Suppressor macrophage treated with lipopolysaccharide for 1 hour (primary cell): Measurements from ENCODE around the gene CACNA1C.

Source experiments
- DNase-seq, 3 donors: peaks; one replicate each; pipeline ENCODE4 v3.0.0-alpha.2; 2020 to 2022

Gene CACNA1C

DNA sequence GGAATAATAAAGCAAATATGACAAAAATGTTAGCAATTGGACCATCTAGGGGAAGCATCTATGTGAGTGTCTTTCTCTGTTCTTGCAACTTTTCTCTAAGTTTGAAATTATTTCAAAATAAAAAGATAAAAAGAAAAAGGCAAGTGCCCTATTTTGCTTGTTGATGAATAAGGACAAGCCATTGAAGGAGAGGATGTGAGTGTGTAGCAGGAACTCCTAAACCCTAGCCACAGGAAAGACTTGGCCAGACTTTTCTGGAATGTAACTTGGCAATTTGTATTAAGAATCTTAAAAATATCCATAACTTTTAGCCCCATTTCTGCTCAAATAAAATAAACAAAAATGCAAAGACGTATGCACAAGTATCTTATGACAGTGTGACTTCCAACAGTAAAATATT is 279.4 kb downstream of the CACNA1C start:
- DNase-seq: no peak

DNA sequence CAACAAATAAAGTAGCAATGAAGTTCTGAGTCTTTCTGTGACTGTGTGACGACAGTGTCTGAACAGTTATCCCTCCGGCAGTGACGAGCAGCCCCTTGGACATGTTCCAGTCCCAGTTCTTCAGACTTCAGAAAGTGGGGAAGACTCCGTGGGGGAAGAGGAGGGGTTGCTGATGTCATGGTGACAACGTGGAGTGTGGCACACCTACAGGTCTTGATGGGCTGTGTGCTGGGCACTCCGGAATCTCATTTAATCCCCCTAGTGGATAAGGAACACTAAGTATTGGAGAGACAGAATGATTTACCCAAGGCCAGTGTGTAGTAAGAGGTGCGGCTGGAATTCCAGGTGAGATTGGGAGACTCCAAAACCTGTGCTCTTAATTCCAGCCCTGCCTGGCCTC is 280.2 kb downstream of the CACNA1C start:
- peak in 1 of 3 donors; percentile 67 for DNase-seq

DNA sequence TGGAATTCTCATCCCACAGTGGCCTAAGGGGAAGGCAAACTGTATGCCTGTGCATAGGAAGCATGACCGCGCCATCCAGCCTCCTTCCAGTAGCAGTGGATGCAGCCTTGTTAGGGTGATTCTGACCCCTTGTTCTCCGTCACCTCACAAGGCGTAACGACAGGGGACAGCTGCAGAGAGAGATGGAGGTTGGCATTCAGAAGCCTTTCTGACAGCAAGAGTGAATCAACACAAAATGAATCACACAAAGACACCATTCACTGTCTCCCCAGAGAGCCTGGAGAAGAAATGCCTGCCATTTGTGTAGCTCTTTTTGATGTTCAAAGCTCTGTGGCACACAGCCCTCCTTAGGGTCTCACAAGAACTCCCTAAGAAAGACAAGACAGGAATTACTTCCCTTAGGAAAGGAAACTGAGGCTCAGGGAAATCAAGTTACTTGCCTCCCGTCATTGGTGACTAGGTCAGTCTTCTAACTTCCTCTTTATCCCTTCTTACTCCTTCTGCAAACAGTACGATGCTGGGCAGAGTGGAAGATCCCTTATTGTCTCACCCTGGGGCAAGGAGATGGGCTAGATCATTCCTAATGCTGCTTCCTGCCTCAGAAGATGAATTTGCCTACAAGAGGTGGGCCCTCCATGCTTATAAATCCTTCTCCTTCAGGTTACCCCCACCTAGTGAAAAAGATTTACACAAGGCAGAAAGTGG is 280.9 kb downstream of the CACNA1C start:
- peak; percentile 85 to 94 (median 92) for DNase-seq

DNA sequence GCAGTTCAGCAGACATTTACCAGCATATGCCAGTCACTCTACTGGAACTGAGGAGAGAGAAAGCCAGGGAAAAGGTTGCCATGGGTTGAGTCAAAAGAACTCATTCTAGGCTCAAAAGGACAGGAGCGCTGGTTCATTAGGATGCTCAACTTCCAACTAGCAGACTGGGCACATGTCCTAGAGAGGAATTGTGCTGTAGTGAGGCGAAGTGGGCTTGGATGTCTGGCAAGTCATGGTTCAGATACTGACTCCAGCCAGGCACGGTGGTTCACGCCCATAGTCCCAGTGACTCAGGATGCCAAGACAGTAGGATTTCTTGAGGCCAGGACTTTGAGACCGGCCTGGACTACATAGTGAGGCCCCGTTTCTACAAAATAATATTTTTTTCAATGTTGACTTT is 281.5 kb downstream of the CACNA1C start:
- DNase-seq: peak in 1 of 3 donors; percentile 31

DNA sequence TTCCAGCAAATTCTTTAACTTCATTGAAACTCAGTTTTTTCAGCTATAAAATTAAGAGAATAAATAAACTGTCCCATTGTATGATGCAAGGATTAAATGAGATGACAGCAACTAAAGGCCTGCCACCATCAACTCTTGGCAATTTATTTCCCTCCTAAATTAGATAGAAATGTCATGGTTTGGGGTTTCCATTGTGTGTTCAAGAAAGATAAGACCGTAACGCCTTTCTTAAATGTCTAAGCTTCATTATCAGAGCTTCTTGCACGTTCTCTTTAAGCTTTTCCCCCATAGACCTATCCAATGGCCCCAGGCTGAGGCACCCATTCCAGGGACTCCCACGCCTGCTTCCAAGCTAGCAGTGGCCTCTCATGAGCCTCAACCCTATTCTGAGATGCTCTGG is 281.9 kb downstream of the CACNA1C start:
- DNase-seq: no peak

DNA sequence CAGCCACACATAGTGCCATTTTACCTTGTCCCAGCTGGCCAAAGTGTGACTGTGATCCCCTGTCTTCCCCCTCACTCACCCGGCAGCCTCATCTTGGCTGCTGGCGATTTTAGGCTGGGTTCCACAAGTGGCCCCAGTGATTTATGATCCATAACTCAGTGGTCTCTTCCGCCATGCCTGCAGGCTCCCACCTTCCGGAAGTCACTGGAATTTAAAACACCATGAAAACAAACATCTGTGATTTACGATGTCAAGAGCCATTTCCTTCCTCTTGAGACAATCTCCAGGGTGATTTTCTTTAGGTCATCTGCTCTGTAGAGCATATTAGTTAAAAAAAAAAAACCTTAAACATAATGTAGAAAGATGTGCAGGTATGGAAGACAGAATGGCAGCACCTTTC is 282.3 kb downstream of the CACNA1C start:
- DNase-seq: no peak

DNA sequence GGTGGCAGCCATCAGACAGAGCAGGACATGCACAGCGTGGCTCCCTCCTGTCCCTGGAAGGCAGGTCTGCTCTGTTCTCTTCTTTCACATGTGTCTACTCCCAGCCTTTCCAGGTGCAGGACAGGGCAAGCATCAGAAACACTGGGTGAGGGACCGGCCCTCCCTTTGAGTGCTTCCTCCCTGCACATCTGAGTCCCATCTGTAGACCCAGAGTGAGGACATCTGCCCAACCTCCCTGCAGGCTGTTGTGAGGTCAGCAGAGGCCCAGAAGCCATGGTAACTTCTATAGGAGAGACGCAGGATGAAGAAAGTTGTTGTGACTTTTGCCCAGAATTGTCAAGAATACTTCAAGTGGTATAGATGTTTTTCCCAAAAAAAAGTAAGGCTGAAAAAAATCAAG is 282.7 kb downstream of the CACNA1C start:
- no peak for DNase-seq

DNA sequence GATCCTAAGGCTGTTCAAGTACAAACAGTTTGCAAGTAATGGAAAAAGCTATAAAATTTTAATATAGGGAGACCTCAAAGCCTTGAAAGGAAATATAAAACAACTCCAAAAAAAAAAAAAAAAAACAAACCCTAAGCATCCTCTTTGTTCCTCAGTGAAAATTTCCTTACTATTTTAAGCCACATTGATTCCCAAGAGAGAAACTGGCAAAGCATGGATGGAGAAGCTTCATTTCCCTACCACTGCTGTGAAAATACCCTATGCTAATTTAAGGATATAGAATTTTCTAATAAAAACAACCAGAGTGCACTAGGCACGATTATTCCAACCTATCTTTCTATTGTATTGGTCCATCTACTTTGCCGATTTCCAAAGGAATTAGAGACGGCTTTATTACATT is 283.1 kb downstream of the CACNA1C start:
- DNase-seq: no peak

DNA sequence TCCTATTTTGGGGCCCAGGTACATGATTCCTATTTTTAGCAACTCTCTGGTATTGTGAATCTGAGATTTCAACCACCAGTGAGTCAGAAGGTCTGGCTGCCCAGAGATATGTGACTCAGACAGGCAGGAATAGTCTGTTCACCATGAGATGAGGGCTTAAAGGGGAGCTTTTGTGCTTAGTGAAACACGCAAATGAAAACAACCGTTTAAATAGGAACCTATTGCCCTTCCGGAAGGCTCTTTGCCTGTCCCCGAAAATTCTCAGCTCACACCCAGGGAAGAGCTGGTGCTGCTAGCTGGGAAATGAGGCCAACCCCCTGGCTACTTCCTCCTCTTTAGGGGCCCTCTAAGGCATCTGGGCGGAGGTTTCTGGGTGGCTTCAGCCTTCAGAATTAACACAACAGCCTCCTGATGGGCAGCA is 283.6 kb downstream of the CACNA1C start:
- DNase-seq: peak; percentile 86 to 95 (median 90)

DNA sequence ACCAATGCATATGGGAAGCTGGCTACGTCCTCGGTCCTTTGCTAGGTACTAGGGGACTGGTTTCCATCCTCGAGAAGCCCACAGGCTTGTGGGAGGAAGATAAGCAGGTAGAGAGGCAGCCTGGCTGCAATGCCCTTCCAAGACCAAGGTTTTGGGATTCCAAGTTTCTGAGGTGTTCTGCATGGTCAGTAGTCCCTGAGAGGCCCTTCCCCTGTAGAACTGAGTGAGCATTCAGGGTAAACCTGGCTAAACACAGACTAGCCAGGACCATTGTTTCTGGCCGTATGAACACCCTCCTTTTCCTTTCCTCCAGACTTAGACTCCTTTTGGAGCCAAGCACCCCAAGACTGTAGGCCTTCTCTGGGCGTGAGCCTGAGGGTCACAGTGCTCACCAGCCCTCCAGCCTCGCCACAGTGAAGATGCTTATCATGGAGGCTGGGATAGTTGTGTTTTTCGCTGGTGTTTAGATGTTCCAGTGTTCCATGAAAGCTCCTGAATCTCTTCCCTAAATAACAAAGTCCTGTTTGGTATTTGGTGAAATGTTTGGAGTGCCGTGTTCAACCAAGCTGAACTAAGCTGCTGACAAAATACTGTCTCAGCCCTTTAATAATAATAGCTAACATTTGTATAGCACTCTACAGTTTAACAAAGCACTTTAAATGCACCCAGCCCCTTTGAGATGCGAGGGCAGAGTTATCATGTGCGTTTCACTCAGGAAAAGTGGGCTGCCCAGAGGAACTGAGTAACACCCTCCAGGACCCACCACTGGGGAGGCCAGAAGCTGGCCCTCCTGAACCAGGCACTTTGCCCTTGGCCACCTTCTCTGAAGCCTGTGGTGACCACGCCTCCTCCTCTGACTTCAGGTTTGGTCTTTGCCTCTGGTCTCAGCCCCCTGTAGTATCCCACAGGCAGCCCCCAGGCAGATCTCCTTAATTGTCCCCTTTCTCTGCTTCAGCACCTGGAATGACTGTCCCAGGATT is 284.5 kb downstream of the CACNA1C start:
- DNase-seq: no peak

DNA sequence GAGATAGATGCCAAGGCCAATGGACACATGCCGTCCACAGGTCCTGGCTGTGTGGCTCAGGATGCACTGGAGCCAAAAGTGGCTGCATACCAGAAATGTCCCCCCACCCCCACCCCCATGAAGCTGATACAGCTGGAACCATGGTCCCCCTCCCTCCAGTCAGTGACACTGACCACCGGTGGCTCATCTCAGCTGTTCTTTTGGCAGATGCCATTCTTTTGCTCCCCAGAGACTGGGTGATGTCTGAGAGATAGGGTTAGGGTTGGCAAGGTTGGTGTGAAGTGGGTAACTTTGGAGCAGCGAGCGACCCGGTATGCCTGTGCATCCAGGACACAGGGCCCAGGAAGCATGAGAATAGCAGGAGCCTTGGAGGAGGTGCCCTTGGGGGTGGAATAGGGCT is 285.6 kb downstream of the CACNA1C start:
- no peak for DNase-seq

DNA sequence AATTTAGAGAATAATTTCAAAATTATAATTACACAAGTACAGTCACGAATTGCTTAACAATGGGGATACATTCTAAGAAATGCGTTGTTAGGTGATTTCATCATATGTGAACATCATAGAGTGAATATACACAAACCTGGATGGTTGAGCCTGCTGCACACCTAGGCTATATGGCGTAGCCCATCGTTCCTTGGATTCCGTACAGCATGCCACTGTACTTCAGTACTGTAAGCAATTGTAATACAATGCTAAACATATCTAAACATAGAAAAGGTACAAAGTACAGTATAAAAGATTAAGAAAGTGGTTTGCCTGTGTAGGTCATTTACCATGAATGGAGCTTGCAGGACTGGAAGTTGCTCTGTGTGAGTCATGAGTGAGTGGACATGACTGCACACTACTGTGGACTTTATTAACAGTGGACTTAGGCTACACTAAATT is 286.2 kb downstream of the CACNA1C start:
- DNase-seq: peak; percentile 62 to 80 (median 79)

DNA sequence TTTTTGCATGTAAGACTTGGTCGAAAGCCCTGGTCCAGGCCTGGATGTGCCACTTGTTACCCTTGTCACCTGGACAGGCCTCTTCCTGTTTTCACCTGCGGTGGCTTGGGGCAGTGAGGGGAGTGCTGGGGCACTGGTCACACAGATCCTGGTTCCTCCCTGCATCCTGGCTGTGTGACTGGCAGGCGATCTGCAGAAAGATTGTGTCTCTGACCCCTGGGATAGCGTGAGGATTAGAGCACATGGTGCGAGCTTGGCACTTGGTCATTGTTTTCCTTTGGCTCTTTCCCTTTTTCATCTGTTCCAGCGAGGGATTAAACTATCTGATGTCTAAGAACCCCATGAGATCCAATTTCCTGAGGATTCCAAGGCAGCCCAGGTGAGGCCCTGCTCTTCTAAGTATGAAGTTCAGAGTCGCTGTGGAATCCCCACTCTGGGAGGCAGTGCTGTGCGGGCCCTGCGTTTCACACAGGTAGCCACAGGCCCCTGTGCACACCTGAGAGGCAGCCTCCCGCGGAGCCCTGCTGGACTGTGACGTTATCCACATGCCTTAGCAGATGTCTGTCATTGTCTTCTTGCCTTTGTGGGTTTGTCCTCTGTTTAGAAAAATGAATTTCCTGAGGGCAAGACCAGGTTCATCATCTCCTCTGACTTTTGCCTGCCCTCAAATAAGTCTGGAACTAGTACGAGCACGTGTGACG is 288.4 kb downstream of the CACNA1C start:
- no peak for DNase-seq

DNA sequence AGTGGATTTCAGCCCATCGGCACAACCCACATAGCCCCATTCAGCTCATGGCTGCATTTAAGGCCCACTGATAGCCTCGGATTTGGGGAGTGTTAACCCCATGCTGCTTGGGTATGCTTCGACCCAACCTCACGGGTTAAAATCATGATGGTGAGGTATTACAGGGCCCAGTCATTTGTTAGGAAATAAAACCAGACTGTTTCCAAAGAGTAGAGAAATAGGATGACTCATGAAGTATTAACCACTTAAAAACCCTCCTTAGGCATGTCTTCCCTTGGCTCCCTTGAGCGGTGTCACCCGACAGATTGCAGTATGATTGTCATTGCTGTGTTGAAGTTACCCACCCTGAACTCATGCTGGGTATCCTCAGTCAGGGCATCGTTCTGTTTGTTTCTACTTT is 289.1 kb downstream of the CACNA1C start:
- DNase-seq: peak; percentile 73 to 92 (median 91)

DNA sequence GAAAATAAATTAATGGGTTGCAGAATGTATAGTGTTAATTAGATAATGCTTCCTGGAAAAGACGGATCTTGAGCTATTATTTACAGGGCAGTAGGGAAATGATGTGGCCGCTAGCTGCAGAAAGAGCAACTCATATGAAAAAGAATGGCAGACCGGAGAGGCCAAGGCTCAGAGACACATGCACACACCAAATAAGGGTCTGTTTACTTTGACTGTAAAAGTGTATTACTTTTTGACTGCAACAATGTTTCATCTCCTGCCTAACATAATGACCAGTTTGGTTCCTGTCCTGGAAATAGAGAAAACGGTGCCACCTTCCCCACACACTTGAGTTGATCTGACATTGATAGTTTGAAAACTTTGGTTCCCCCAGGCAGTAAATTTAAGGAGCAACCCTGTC is 290.9 kb downstream of the CACNA1C start:
- DNase-seq: no peak

DNA sequence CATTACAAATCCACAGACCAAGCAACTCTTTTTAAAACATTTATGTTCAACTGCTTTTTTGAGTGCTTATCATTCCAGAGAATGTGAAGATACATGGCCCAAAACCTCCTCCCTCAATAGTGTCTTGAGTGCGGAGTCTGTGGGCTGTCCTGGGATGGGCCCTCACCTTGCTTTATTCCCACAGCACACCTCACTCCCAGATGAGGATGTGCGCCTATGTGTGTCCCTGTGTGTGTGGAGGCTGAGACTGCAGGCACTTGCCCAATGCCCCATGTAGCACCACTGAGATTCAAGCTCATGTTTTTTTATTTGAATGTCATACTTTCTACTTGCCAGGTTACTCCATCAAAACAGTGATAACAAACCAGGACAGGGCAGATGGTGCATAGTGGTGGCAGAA is 291.7 kb downstream of the CACNA1C start:
- DNase-seq: no peak

DNA sequence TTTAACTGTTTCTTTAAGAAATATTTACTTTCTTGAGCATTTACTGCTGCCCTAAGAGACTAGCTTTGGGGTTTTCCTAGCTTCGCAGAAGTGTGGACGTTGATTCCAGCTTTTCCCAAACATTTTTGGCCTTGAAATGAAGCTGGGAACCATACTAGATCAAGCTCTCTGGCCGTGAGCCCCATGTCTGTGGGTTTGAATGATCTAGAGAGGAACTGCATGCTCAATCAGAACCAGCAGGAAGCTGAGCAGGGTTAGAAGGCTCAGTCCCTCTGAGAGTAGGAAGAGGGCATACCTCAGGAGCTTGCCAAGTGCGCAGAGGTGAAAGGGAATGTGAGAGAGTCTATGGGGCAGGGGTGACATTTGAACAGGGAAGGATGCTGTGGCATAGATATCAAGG is 292.1 kb downstream of the CACNA1C start:
- DNase-seq: peak in 1 of 3 donors; percentile 41

DNA sequence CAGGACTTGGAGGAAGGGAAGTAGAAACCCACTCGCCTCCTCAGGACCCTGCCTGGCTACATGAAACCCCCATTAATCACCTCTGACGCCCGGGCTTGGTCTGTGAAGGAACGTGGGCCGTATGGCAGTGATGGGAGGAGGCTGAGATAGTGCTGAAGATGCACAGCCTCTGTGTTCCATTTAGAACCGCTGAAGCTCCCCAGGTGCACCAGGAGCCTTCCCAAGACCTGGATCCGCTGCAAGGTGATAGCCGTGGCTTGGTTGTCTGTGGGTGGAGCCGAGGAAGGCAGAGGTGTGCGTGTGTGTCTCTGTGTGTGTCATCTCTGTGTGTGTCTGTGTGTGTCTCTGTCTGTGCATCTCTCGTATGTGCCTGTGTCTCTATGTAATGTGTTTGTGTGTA is 293.1 kb downstream of the CACNA1C start:
- no peak for DNase-seq

DNA sequence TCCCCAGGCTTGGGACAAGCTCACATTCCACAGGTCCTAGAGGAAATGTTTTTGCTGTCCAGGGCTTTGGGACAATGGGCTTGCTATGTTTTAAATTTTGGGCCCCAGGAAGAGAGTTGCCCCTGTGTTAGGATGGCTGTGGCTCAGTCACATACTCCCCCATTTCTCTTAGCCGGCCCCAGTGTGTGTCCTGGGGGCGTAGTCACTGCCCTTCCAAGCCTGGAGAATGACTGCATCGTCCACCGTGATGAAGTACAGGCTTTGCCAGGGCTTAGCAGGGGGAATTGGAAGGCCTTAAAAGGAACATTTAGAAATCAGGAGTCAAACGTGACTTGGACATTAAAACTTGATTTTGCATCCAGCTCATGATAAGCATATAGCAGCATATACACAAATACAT is 293.6 kb downstream of the CACNA1C start:
- no peak for DNase-seq

DNA sequence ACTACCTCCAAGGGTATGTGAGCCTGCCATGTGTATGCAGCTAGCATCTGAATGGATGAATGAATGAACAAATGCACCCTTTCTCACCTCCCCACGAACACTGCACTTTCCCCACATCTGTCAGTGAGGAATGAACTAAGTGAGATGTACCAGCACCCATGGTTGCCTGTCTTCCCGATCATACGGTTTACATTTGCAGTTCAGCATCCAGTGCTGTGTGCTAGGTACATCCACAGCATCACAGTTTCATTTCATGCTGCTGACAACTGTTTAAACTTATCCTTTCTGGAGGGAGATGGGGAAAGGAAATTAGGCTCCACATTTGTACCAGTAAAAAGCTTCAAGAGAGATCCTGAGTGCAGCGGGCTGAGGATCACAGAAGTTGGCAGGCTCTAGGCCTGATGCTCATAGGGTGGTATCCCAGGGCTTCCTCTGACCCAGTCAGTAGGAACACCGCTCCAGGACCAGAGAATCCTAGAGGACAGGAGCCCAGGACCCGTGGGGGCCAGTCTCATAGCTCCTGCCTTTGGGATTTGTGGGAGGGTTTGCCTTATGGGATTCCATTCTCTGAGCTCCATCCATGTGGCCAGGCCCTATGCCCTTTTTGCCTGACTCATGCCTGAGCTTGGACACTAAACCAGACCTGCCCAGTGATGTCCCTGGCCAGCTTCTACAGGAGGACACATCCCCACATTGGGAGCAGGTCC is 294.5 kb downstream of the CACNA1C start:
- no peak for DNase-seq

DNA sequence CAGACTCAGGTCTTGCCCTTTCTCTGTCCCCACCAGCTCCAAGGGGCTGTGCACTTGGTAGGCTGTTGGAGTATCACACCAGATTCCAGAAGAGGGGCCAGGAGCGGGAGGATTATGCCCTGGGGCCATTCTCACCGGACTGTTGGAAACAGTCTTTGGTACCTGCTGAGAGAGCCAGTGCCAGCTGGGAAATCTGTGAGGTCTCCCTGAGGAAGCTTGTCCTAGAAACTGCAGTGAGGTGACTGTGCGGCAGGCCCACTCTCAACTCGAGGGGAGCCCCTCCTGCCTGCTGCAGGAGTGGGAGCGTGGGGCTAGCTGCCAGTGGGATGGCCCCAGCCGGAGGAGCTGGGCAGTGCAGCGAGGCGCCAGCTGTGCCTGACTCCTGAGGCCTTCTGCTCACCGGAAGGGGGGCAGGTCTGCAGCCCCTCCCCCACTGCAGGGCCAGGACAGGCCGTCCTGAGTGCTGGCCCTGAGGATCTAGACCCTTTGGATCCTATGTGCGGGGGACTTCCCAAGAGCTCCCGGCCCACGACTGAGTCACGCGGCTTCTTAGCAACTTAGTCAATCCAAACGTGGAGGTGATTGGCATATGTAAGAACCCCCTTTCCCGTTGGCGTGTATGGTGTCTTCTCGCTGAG is 295.2 kb downstream of the CACNA1C start:
- DNase-seq: no peak

DNA sequence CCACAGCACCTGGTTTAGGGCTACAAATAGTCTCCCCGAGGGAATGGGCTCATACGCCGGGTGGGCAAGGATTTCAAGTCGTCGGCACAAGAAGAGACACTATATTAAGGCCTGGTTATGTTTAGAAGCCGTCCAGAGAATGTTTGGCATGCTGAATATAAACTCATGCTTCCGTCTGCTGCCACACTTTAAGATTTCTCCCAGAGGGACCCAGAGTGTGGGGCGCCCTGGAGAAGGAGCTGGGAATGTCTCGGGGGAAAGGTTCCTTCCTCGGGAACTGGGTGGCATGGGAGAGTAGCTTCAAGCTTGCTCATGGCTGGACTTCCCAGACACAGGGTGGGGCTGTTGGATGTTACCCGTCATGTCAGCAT is 295.7 kb downstream of the CACNA1C start:
- DNase-seq: no peak
